ENCODE measurements around the gene SMIM13. TPM values are rescaled to one million over a fixed set of nuclear protein-coding genes. Genes with fewer than 3 reads are reported as not detected.

SMIM13 gene
- total RNA-seq, 1 experiment from 2014 or later = 15.7 TPM

DNA sequence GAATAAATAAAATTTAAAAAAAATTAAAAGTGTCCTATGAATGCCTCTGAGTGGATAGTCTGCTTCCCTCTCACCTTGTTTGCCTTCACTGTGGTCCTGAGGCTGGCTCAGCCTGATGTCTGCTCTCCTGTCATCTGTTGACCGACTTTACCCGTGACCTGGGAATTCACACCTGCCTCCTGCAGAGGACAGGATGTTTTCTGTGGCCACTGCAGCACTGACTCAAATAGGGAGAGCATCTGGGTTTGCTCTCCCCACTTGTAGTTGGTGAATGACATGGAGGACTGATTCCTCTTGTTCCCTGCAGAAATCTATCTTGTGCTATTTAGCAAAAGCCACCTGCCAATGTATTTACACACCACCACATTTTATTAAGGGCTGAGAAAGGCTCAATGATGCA is 70.3 kb downstream of the SMIM13 start:
- ChIA-PET CTCF (no interaction called here), POLR2A (no interaction called here), RAD21 (ENCODE audit: low non-redundant PET in 1 of 2, low total read pairs in 2 of 2, uncharacterized antibody in 2 of 2, unreplicated experiment in 2 of 2) (no interaction called here)
- Histone ChIP-seq H3K9ac (ENCODE audit: low read length) (no peak overlapping the region), H3K9me2 (ENCODE audit: insufficient read depth) (no peaks in the 10 kb centered on the region), H4K20me1 (ENCODE audit: insufficient read depth) (no peaks in the 10 kb centered on the region), H3K27me3 (ENCODE audit: insufficient read depth, low read length) (no peaks in the 10 kb centered on the region), H3K36me3 (ENCODE audit: control insufficient read depth in 1 of 2, insufficient read depth in 2 of 2, low read length in 2 of 2) (no peaks in the 10 kb centered on the region), H3K9me3 (ENCODE audit: control insufficient read depth in 1 of 2, insufficient read depth in 1 of 2, low read depth in 1 of 2, low read length in 2 of 2) (no peaks in the 10 kb centered on the region), H3K4me2 (ENCODE audit: low read length) (no peak overlapping the region), H3K79me2 (ENCODE audit: insufficient read depth, low read length) (no peaks in the 10 kb centered on the region), H3K4me3 (replicated peaks in 1 of 2; ENCODE audit: low read depth in 1 of 2, low read length in 2 of 2) (no peak overlapping the region), H2AFZ (ENCODE audit: low read depth, low read length, poor library complexity, severe bottlenecking) (no peak overlapping the region), H3K4me1 (ENCODE audit: control insufficient read depth in 1 of 2, insufficient read depth in 2 of 2, low read length in 2 of 2) (no peaks in the 10 kb centered on the region), H3K27ac (ENCODE audit: low read depth, low read length) (no peak overlapping the region)
- DNase-seq (ENCODE audit: low read depth, low spot score) = no peak
- intact Hi-C loops (cut with micrococcal nuclease) = no loop called here
- BruUV-seq (replicated peaks) = no TSS peak
- no peak for ATAC-seq
- TF ChIP-seq SIN3A (IDR thresholded peaks at IDR 0.05; ENCODE audit: low read depth) = no peak
- TF ChIP-seq RAD21 (IDR thresholded peaks at IDR 0.05; ENCODE audit: low read depth) = no peak
- TF ChIP-seq, protein P1, sequence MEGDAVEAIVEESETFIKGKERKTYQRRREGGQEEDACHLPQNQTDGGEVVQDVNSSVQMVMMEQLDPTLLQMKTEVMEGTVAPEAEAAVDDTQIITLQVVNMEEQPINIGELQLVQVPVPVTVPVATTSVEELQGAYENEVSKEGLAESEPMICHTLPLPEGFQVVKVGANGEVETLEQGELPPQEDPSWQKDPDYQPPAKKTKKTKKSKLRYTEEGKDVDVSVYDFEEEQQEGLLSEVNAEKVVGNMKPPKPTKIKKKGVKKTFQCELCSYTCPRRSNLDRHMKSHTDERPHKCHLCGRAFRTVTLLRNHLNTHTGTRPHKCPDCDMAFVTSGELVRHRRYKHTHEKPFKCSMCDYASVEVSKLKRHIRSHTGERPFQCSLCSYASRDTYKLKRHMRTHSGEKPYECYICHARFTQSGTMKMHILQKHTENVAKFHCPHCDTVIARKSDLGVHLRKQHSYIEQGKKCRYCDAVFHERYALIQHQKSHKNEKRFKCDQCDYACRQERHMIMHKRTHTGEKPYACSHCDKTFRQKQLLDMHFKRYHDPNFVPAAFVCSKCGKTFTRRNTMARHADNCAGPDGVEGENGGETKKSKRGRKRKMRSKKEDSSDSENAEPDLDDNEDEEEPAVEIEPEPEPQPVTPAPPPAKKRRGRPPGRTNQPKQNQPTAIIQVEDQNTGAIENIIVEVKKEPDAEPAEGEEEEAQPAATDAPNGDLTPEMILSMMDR (IDR thresholded peaks at IDR 0.05 in 2 of 3, conservative IDR thresholded peaks at IDR 0.05 in 1 of 3; ENCODE audit: borderline replicate concordance in 1 of 3, insufficient read depth in 1 of 3, low read depth in 2 of 3, low read length in 2 of 3) = no peak
- no peak for TF ChIP-seq CEBPB (IDR thresholded peaks at IDR 0.05; ENCODE audit: low read depth)
- TF ChIP-seq ELF1 (IDR thresholded peaks at IDR 0.05; ENCODE audit: borderline replicate concordance, low read depth) = no peak
- no peak for TF ChIP-seq EZH2phosphoT487 (IDR thresholded peaks at IDR 0.05; ENCODE audit: borderline replicate concordance)
- no peak for TF ChIP-seq FOSL1 (IDR thresholded peaks at IDR 0.05; ENCODE audit: low read depth)
- TF ChIP-seq, protein P2, sequence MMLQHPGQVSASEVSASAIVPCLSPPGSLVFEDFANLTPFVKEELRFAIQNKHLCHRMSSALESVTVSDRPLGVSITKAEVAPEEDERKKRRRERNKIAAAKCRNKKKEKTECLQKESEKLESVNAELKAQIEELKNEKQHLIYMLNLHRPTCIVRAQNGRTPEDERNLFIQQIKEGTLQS (IDR thresholded peaks at IDR 0.05) = no peak
- TF ChIP-seq POLR2AphosphoS5 (IDR thresholded peaks at IDR 0.05; ENCODE audit: low read depth, low read length) = no peak
- TF ChIP-seq REST (IDR thresholded peaks at IDR 0.05; ENCODE audit: low read depth) = no peak

All from HCT116 (cell line).